HG02981 (cell line): ENCODE measurements around the gene LDLRAD3.

ENCODE experiments used
- ATAC-seq: cut with Tn5 transposase; IDR thresholded peaks from one replicate; pipeline ENCODE4 v1.9.1; 2021; ENCODE audit warnings: mild to moderate bottlenecking, moderate library complexity; ENCODE audit not compliant: unreplicated experiment

The LDLRAD3 gene

DNA sequence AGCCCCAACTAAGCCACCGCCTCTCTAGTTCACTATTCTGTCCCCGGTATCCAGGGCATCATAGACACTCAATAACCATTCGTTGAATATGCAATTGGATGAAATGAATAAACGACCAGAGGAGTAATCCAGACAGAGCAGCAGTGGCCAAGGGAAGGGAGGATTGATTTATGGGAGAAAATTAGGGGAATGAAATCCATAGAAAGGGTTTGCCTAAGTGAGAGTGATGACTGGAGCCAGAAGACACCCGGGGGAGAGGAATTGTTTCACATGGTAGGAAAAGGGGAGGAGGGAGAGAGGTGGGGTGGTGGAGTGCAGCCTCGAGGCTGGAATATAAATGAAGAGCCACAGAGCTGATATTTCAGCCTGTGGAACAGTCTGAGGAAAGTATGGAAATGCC lies 177.2 kb downstream of the LDLRAD3 start:
- ATAC-seq = no peak

DNA sequence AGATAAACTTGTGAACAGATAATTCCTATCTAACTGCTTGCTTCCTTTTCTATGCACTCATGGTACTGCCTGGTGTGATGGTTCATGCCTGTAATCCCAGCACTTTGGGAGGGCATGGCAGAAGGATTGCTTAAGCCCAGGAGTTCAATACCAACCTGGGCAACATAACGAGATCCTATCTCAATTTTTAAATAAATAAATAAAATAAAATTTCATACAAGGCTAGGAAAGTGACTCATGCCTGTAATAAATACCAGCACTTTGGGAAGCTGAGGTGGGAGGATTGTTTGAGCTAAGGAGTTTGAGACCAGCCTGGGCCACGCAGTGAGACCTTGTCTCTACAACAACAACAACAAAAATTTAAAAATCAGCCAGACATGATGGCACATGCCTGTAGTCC lies 178.8 kb downstream of the LDLRAD3 start:
- no peak for ATAC-seq

DNA sequence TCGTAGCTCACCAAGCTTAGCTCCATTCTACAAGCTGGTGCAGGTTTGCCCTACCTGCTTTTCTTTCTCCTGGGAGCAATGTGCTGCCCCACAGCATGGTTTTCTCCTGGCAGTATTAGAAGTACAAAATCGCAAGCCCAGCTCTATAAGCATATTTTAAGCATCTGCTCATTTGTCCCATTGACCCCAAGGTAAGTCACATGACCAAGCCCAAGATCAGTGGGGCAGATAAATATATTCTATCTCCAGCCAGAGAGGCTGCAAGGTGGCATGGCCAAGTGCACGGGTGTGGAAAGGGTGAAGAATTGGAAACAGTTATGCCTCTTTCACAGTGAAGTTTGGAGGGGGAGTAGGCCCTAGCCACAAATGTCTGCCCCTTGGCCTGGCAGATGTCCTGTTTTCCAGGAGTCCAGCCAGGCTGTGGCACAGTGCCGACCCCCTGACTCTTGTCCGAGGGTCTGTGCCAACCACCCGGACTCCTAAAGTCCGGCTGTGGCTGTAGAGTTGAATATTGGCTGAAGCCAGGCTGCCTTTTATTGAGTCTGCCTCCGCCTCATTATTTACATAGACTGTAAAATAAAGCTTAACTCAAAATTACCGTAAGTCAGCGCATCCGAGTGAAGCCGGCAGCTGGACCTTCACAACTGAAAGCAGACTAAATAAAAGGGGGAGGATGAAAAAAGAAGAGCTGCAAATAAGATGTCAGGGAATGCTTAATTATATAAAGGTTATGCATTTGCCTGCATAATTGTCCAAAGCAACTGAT lies 179.7 kb downstream of the LDLRAD3 start:
- ATAC-seq = no peak

DNA sequence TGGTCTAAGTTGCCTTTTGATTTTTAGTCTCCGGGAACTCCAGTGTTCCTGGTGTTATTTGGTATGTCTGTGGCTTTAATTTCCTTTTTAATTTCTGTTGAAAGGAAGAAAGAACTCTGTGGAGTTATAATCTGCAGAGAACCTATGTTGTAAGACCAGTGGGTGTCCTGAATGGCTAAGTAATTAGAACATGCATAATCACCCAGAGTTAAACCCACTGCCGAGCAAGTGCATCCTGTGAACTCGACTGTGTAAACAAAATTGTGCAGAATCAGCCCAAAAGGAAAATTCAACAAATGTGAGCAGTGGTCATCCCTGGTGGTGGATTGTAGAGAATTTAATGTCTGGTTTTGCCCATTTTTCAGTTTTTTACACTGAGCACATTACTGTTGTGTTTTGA lies 182.8 kb downstream of the LDLRAD3 start:
- ATAC-seq = no peak

DNA sequence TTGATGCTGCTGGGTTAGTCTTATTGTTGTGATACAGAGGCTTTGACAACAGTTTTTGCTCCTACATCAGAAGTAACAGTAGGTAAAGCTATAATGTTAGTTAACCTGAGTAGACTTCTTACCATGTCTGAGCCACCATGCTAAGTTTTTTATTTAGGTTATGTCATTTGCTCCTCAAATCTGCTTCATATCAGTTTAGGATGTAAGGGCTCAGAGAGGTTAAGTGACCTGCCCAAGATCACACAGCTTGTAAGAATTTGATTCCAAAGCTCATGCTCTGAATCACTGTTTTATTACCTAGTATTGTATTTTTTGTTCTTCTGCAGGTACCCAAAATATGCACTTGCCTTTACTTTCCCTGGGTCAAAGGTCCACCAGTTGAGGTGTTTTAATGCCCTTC lies 183.7 kb downstream of the LDLRAD3 start:
- ATAC-seq = no peak

DNA sequence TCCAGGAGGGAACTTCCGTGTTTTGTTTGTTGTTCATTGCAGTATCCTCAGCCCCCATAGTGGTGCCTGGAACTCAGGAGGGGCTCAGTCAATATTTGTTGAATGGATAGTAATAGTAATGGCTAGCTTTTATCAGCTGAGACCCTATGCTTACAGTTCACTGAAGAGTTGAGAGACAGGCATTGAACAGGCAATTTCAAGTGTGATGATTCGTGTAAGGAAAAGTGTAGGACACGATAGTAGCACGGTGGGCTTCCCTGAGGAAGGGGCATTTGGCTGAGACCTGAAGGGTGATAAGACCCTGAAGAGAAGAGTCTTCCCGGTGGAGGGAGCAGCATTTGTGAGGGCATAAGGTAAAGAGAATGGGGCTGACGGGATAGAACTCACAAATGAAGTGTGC lies 186.1 kb downstream of the LDLRAD3 start:
- no peak for ATAC-seq

DNA sequence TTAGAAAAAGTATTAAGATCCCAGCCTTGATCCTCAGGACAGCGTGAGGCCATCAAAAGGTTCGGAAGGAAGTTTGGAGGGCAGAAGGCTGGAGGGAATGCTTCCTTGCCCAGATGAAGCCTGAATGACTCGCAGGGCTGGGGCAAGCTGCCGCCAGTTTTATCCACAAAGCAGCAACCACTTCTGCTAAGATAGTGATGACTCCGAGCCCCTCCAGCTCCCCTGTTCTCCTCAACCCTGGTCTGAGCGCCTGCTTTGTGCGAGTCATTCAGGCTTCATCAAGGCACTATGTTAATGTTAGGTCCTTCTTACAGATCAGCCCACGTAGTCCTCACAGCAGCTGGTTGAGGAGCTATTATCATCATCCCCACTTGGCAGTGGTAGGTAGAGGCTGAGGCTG lies 186.5 kb downstream of the LDLRAD3 start:
- ATAC-seq = no peak

DNA sequence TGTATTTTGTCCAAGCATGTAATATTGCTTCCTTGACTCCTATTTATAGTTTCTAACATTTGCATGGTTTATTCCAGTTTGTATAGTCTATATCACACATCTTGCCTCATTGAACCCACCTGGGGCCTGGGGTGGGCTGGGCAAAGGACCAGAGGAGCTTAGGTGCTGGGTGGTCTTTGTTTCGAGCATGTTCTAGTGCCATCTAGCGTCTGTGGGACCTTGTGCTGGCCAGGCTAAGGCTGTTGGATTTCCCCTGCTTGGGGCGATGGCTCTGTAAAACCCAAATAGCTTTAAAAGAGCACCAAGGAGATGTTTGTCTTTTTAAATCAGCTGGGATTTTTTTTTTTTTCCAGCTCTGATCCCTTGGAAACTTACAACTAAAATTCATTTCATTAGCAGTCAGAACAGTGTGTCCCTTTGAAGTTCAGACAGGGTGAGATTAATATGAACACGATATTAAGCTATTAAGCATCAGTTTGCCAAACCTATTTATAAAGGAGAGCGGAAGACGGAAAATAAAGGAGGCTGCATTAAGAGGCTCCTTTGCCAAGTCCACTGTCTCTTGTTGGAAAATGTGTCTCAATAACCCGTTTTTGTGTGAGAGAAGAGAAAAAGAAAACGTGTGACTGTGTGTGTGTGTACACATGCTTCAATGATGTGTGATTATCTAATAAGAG lies 188.0 kb downstream of the LDLRAD3 start:
- no peak for ATAC-seq

DNA sequence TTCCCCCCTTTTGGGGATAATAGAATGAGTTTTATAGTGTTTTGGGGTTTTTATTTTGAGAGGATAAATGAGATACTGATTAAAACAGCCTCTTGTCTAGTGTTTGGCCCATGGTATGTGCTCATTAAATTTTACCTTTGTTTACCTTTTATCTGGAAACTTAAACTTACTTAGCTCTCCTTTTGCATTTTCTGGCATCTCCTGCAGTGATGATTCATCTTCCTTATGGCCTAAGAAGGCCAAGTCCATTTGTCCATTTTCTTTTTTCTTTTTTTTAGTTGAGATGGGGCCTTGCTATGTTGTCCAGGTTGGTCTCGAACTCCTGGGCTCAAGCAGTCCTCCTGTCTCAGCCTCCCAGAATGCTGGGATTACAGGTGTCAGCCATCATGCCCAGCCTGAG lies 189.1 kb downstream of the LDLRAD3 start:
- ATAC-seq = no peak

DNA sequence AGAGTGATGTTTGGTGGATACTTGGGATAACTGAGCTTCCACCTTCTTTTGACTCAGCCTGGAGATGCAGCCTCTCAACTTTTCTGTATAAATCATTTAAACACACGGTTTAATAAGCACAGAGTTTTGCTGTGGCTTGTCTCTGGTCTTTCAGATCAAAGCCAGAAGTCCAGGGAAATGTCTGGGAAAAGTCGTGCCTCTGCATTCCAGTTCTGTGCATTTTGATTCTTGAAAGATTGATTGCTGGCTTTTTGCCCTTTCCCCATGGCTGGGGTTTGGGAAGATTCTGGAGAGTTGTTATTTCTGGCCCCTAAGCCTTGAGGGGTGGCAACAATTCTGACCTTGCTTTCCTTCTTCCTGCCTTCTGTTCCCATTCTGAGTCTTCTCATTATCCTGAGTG lies 191.2 kb downstream of the LDLRAD3 start:
- ATAC-seq = no peak

DNA sequence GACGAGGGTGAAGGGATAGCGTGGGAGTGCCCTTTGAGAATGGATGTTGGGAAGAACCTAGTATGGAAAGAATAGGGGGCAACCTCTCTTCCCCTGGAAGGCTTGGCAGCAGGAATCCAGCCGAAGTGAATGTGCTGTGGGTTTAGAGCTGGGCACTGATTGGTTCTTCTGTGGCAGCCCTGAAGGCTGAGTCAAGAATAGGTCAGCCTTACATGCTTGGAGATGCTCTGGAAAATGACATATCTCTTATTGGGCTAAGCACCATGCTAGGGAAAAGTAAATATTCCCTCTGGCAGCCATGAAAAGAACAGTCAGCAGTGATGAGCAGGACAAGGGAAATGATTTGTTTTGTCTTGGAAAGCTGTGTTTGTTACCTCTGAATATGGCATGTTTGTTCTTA lies 195.9 kb downstream of the LDLRAD3 start:
- no peak for ATAC-seq

DNA sequence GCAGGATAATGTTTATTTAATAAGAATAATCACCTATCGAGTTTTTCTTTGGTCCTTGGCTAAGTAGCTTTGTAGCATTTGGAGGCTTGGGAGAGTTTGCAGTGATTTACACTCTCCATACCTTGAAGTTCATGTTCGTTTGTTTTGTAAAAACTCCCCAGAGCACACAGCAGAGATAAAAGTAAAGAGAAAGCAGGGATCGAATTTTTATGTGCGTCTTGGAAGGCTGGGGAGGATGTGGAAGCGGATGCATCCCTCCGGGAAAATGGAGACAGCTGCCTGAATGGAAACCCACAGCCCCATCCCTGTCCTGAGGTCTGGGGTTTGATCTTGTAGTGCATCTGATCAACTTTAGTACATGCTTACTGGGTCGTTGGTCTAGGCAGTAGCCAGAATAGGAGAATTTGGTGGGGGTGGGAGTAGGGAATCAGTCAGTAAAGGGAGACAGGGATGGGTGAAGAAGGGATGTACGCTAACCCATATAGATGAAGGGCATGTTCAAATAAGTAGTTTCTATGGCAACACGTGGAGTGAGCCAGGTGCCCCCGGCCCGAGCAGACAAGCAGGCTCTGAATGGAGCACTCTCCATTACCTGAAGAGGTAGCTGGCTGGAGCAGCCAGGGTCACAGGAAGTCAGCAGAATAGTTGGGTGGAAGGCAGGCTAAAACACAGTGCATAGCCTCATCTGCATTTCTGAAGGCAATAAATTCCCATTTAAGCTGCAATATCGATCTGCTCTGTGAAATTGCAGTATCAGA lies 197.5 kb downstream of the LDLRAD3 start:
- ATAC-seq = no peak

DNA sequence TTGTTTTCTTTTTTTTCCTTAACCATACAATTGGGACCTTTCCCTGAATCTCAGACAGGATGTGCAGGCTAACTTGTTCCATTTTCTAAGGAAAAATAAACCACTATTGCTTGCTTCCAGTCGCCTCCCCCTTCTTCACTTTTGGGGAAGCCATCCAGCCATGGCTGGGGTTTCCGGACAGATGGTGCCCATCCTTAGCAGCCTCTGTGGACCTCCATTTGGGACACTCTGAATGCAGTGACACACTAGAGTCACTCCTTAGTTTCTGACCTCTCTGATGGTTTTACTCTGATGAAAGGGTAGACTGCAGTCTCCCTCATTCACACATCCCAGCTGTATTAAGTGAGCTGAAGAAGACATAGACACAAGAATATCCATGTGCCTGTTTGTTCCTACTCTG lies 198.1 kb downstream of the LDLRAD3 start:
- no peak for ATAC-seq

DNA sequence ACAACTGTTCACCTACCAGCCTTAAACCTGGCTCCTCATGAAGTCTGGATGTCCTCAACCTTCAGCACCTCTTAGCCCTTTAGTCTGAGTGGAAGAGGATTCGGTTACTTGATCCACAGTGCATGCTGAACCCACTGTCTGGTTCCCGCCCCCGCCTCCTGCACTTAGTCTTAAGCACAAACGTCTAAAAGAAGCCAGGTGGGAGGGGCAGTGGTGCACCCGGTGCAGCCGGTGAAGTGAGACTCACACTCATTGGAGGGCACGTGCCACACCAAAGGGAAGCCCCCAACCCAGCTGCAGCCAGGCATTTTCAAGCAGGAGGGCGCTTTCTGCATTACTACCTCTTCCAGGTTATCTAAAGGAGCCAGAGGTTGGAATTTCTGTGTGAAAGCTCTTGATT lies 198.6 kb downstream of the LDLRAD3 start:
- no peak for ATAC-seq

DNA sequence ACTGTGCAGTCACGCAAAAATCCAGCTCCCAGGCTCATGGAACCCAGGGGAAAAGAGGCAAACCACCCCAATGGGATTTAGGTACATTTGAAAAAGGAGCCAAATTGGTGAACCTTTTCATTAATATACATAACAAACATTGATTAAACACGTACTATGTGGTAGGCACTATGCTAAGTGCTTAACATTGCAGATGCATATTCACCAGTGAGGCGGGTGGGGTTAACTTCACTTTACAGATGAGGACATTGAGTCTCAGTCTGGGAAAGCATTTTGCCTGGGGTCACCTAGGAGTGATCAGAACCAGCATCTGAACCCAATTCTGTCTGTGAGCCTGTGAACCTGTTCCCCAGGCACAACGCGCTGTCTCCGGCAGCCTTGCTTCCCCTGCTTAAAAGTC lies 199.0 kb downstream of the LDLRAD3 start:
- ATAC-seq = no peak

DNA sequence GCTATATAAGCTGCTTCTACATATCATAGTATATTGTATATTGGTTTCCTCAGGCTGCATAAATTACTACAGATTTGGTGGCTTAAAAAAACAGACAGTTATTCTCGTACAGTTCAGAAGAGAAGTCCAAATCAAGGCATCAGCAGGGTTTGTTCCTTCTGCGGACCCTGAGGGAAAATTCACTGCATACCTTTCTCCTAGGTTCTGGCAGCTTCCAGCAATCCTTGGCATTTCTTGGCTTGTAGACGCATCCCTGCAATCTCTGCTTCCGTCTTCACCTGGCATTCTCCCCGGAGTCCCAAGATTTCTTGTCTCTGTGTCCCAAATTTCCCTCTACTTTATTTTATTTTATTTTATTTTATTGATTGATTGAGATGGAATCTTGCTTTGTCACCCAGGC lies 202.6 kb downstream of the LDLRAD3 start:
- no peak for ATAC-seq

DNA sequence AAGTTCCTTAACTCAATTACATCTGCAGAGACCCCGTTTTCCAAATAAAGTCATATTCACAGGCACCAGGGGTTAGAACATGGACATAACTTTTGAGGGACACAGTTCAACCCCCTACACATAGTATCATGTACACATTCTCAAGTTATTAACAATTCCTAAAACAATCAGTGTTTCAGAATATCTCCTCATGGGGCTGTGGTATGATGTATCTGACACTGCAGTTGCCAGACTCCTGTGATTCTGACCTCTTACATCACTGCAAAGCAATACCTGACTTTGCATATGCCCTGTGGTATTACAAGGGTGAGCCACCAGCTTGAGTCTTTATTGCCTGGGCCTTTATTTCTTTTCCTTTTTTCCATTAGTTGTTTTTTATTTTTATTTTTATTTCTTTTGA lies 203.6 kb downstream of the LDLRAD3 start:
- no peak for ATAC-seq

DNA sequence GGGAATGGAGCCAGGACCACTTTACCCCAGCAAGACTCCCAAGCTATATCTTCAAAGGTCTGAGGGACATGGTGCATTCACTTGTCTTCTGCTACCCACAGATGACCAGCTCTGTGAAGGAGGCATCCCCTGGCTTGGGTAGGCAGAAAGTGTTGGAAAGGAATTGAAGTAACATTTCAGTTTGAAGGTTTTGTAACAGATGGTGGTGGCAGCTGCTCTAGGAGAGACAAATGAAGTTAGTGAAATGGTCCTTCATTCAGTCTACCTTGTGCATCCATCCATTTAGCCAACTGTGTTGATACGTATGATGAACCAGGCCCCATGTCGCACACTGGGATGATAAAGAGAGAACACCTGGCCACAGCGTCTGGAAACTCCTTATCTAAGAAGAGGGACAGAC lies 204.8 kb downstream of the LDLRAD3 start:
- no peak for ATAC-seq

DNA sequence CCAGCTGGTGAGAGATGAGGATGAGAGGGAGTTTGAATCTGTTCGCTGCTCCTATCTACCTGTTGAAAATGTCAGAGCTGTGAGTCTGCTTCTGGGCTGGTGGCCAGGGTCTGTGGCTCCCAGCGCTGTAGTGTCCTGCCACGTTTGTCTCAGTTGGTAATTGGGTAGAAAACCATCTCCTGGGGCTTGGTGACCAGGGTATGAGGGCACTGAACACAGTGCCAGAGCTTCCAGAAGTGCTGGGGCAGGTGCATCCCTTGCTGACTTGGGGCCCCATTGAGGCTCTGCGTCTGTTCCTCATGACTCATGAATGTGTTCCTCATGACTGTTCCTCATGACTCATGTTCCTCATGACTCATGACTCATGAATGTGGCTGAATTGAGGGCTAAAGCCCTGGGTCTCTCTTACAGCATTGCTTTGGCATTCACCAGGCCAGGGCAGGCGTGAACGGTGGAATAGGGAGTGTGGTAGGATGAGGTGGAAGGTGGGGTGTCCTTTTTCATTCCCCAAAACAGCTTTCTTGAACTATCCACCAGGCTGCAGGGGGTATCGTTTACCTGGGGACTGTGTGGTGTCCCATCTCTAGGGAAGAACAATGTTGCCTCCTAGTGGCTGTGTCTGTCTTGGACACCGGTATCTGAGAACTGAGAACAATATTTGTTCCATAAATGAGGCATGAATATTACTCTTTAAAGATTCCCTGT lies 205.8 kb downstream of the LDLRAD3 start:
- peak; percentile 82 for ATAC-seq

DNA sequence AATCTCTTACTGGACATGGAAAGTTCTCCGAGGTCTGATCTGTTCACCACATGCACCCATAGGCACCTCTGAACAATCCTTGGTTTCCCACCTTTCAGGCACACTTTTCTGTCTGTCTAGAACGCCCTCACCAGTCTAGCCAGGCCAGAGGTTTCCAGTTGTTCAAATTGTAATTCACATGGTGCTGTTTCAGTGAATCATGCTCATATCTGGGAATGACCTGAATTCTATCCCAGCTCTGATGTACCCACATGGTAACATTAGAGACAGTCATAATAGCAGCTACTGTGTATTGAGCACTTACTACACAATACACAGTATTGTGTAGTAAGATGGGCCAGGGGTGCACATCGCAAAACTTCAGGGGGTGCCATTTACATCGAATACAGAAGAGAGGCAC lies 207.1 kb downstream of the LDLRAD3 start:
- no peak for ATAC-seq

DNA sequence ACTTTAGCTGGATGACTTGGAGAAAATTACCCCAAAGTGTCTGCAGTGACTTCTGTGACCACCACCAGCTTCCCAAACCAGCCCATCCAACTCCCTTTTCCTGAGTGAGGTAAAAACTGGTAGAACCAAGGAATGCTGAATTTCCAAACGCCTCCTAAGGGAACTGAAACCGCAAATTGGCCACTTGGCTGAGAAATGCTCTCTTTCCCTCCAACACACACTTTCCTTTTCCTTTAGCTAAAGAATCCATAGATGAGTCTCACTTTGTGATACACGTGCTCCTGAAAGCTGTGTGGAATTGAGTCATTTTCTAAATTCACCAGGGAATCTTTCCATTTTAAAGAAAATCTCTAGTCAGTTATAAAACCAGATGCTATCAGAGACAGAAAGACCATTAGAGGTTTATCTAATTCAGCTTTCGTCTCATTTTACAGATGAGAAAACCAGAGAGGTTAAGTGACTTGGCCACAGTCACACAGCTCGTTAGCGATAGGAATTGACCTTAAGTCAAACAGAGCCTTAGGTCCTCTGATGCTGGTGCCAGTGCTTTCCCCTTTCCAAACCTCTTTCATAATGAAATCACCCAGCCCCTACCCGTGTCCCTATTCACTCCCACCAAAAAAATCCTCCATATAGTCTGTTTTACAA lies 208.2 kb downstream of the LDLRAD3 start:
- ATAC-seq = no peak
